HEK293T (cell line): ENCODE results near the gene MINDY4.

Experiments used
- CTCF ChIA-PET: fragments of 350-600 bp; formaldehyde crosslinking; extraction: SDS; loops from one replicate; lab custom pipeline; 2021; ENCODE audit warnings: antibody characterized with exemption, inconsistent platforms; lab: Yijun Ruan, JAX
- POLR2A ChIA-PET: fragments of 350-600 bp; formaldehyde crosslinking; extraction: SDS; loops from one replicate; lab custom pipeline; 2020; ENCODE audit warnings: antibody characterized with exemption, inconsistent platforms; lab: Yijun Ruan, JAX
- DNase-seq: peaks from one replicate; pipeline ENCODE4 v3.0.0; 2012; ENCODE audit warnings: mixed read lengths; ENCODE audit errors: extremely low spot score
- ARNT ChIP-seq: fragments of 450-650 bp; IDR thresholded peaks from 2 replicates; pipeline ENCODE4 v1.6.1; 2017; ENCODE audit warnings: mild to moderate bottlenecking
- BHLHE40 ChIP-seq: fragments of 450-650 bp; IDR thresholded peaks from 2 replicates; pipeline ENCODE4 v1.6.1; 2016; ENCODE audit warnings: mild to moderate bottlenecking, moderate library complexity, borderline replicate concordance
- CTBP1 ChIP-seq: fragments of 450-650 bp; IDR thresholded peaks from 2 replicates; pipeline ENCODE4 v1.6.1; 2016; ENCODE audit warnings: borderline replicate concordance
- ELF4 ChIP-seq: fragments of 450-650 bp; IDR thresholded peaks from 2 replicates; pipeline ENCODE4 v1.6.1; 2017; ENCODE audit warnings: antibody characterized with exemption
- FOXA1 ChIP-seq: fragments of 450-650 bp; IDR thresholded peaks from 2 replicates; pipeline ENCODE4 v1.6.1; 2016; ENCODE audit warnings: mild to moderate bottlenecking
- FOXK2 ChIP-seq: fragments of 450-650 bp; IDR thresholded peaks from 2 replicates; pipeline ENCODE4 v1.6.1; 2016; ENCODE audit warnings: mild to moderate bottlenecking
- FOXM1 ChIP-seq: fragments of 450-650 bp; IDR thresholded peaks from 2 replicates; pipeline ENCODE4 v1.6.1; 2017; ENCODE audit warnings: mild to moderate bottlenecking, borderline replicate concordance
- HDGF ChIP-seq: fragments of 450-650 bp; IDR thresholded peaks from 2 replicates; pipeline ENCODE4 v1.6.1; 2017; ENCODE audit warnings: antibody characterized with exemption, borderline replicate concordance
- L3MBTL2 ChIP-seq: fragments of 450-650 bp; conservative IDR thresholded peaks from 2 replicates; pipeline ENCODE4 v1.6.1; 2016; ENCODE audit warnings: mild to moderate bottlenecking
- LEF1 ChIP-seq: fragments of 450-650 bp; IDR thresholded peaks from 2 replicates; pipeline ENCODE4 v1.6.1; 2017; ENCODE audit warnings: mild to moderate bottlenecking, borderline replicate concordance
- NFRKB ChIP-seq: fragments of 450-650 bp; IDR thresholded peaks from 2 replicates; pipeline ENCODE4 v1.6.1; 2016; ENCODE audit warnings: mild to moderate bottlenecking, moderate library complexity
- SP1 ChIP-seq: fragments of 450-650 bp; IDR thresholded peaks from 2 replicates; pipeline ENCODE4 v1.6.1; 2017
- SUZ12 ChIP-seq: fragments of 450-650 bp; IDR thresholded peaks from 2 replicates; pipeline ENCODE4 v1.6.1; 2016; ENCODE audit warnings: mild to moderate bottlenecking
- TARDBP ChIP-seq: fragments of 450-650 bp; IDR thresholded peaks from 2 replicates; pipeline ENCODE4 v1.6.1; 2016
- ZNF384 ChIP-seq: fragments of 450-650 bp; IDR thresholded peaks from 2 replicates; pipeline ENCODE4 v1.6.1; 2016
- TF ChIP-seq, protein P1 (sequence below): fragments of 450-650 bp; IDR thresholded peaks from 2 replicates; pipeline ENCODE4 v1.6.1; 2016

Gene MINDY4

DNA sequence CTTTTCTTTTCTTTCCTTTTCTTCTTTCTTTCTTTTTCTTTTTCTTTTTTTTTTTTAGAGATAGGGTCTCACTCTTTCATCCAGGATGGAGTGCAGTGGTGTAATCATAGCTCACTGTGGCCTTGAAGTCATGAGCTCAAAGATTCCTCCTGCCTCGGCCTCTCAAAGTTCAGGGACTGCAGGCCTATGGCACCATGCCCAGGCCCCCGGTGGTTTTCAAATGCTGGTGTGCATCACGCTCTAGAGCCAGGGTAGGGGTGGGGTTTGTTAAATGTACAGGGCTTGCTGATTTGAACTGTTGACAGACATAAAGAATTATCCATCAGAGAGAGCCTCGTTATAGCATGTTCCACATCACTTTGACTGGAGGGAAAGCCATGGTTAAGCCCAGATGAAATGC, 5.8 kb downstream of the MINDY4 start:
- ChIA-PET POLR2A (no interaction called here), CTCF (no interaction called here)
- no peak for TF ChIP-seq ELF4
- no peak for TF ChIP-seq BHLHE40
- TF ChIP-seq NFRKB, result no peak
- TF ChIP-seq ARNT, result no peak
- no peak for TF ChIP-seq HDGF
- no peak for TF ChIP-seq FOXM1
- DNase-seq, result no peak

DNA sequence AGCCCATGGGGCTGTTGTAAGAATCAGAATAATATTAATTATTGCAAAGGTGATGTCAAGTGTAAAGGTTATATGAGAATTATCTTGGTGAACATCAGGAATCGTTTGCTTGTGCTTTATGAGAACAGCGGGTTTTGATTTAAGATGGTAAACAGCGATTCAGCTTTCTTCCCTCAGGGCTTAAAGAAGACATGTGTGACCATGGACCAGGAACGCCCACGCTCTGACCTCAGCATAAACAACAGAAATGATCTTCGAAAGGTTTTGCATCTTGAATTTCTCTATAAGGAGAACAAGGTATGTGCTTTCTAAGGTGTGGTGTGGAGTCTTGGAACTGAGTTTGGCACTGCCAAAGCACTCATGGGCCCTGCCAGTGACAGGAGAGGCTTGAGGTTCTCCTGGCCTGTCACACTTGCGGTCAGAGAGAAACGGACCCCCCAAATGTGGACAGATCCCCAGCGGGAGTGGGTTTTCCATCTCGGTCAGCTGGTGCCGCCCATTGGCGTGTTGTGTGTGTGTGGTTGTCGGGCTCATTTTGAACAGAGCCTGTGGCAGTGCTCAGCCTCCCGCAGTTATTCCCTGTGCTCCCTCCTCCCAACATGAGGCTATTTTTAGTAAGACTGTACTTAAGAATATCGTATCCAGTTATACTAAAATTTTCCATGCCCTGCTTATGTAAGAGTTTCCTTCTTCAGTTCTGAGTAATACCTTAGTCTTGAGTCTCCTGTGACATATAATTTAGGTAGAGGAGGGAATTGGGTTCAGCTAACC, 7.2 kb downstream of the MINDY4 start:
- TF ChIP-seq L3MBTL2 (no peak), CTBP1 (no peak), ARNT (no peak), TARDBP (no peak), NFRKB (no peak), FOXM1 (no peak), HDGF (no peak), LEF1 (no peak), SP1 (no peak), BHLHE40 (no peak), ELF4 (no peak), FOXA1 (no peak), ZNF384 (no peak), FOXK2 (no peak), SUZ12 (no peak)
- TF ChIP-seq, protein P1, sequence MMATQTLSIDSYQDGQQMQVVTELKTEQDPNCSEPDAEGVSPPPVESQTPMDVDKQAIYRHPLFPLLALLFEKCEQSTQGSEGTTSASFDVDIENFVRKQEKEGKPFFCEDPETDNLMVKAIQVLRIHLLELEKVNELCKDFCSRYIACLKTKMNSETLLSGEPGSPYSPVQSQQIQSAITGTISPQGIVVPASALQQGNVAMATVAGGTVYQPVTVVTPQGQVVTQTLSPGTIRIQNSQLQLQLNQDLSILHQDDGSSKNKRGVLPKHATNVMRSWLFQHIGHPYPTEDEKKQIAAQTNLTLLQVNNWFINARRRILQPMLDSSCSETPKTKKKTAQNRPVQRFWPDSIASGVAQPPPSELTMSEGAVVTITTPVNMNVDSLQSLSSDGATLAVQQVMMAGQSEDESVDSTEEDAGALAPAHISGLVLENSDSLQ, result no peak
- ChIA-PET POLR2A (no interaction called here), CTCF (no interaction called here)

DNA sequence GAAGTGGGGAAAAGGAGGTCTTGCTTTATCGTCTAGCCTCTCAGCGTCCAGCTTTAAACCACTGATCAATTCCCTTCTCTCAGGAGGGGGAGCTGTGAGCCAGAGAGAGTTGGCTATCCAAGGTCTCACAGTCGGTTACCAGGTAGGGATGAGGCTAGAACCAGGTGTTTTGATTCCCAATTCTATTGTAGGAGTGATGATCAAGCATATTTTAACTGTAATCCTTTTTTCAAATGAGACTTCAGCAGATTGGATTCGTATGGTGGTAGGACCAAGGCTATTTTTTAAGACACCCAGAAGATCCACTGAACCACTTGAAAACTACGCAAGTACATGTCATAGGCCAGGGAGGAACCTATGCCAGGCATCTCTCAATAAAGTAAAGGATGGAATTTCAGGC, 8.4 kb downstream of the MINDY4 start:
- CTCF ChIA-PET, result no interaction called here
- no peak for DNase-seq
- no peak for TF ChIP-seq ZNF384
- no peak for TF ChIP-seq HDGF
- no peak for TF ChIP-seq FOXA1
- TF ChIP-seq, protein P1, result no peak
- no peak for TF ChIP-seq CTBP1
- TF ChIP-seq LEF1, result no peak
- no peak for TF ChIP-seq ELF4
- no peak for TF ChIP-seq BHLHE40
- no peak for TF ChIP-seq L3MBTL2
- no peak for TF ChIP-seq FOXM1
- no peak for TF ChIP-seq TARDBP
- no peak for TF ChIP-seq NFRKB
- POLR2A ChIA-PET, result no interaction called here

More for the DNA sequence above, 7.2 kb downstream of the MINDY4 start:
- no peak for DNase-seq

DNA sequence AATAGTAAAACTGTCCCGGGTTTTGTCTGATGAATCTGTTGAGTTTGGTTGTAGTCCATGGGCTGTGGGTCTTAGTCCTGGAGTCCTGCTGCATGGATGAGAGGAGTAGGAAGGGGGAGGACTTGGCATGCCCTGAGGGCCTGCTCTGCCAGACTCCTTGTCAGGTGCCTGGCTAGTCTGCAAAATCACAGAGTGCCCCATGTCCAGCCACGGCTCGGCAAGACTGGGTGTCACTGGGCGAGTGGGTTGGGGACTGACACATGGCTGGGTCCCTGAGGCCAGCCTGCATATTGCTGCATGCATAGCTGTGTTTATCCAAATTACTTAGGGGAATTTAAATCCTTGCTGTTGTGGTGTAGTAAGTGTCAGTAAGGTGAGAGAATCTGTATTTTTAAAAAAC, 9.7 kb downstream of the MINDY4 start:
- CTCF ChIA-PET, result no interaction called here

DNA sequence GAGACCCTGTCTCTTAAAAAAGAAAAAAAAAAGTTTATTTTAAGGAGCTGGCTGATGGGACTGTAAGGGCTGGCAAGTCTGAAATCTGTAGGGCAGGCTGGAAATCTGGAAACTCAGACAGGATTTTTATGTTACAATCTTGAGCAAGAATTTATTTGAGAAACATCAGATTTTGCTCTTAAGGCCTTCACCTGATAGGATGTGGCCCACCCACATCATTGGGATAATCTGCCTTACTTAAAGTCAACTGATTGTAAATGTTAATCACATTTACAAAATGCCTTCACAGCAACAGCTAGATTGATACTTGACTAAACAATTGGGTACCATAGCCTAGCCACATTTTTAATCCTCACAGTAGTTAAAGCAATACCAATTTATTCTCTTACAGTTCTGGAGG, 11.5 kb downstream of the MINDY4 start:
- POLR2A ChIA-PET, result no interaction called here
- CTCF ChIA-PET, result no interaction called here
- TF ChIP-seq, protein P1, result no peak
- TF ChIP-seq FOXM1 (no peak), TARDBP (no peak), CTBP1 (no peak), BHLHE40 (no peak), LEF1 (no peak), HDGF (no peak), SP1 (no peak), NFRKB (no peak), ARNT (no peak), ELF4 (no peak), ZNF384 (no peak), SUZ12 (no peak), FOXA1 (no peak)
- no peak for DNase-seq

More for the DNA sequence above, 9.7 kb downstream of the MINDY4 start:
- POLR2A ChIA-PET, result no interaction called here
- TF ChIP-seq HDGF (no peak), FOXM1 (no peak)
- TF ChIP-seq, protein P1, result no peak
- no peak for DNase-seq

DNA sequence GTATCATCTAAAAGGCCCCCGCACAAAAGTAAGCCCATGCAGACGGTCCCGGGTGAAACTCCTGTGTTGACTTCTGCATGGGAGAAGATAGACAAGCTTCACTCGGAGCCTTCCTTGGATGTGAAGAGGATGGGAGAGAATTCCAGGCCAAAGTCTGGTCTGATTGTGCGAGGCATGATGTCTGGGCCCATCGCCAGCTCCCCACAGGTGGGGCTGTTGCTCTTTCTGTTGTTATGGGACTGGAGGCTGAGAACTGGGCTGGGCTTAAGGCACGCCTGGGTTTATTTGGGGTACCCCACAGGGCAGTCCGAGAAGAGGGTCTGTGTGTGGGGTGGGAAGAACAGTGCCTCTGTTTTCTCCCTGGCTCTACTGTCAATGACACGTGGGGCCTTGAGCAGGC, 14.6 kb downstream of the MINDY4 start:
- TF ChIP-seq TARDBP (no peak), LEF1 (no peak), FOXA1 (no peak), NFRKB (no peak), ELF4 (no peak), ZNF384 (no peak), SUZ12 (no peak), FOXK2 (no peak), CTBP1 (no peak)
- TF ChIP-seq, protein P1, result no peak
- DNase-seq, result no peak
- CTCF ChIA-PET, result no interaction called here
- POLR2A ChIA-PET, result interaction anchor here (0.7 kb wide), 1 partner anchor 133 kb away, joined by 3 read pairs; no protein-coding TSS in a partner anchor
